Measurements from ENCODE around the gene CCDC40.
"Not testable (repeated sequence)": the region's sequence is repeated elsewhere in the genome, so short reads cannot be mapped to it uniquely, and the experiment has no call there.

The CCDC40 gene

GRCh38 chr17:80024206-80024972, 12.1 kb upstream of the CCDC40 start:
- no peak for DNase-seq

- DNase-seq = peak; percentile 13
Measured at GRCh38 chr17:80025140-80025539, 11.3 kb upstream of the CCDC40 start.

- DNase-seq = no peak
Measured at GRCh38 chr17:80025796-80026195, 10.6 kb upstream of the CCDC40 start.

- no peak for DNase-seq
Measured at GRCh38 chr17:80026359-80027042, 9.9 kb upstream of the CCDC40 start.

- DNase-seq = no peak
Measured at GRCh38 chr17:80027043-80027435, 9.4 kb upstream of the CCDC40 start.

GRCh38 chr17:80028030-80028429, 8.4 kb upstream of the CCDC40 start:
- no peak for DNase-seq

GRCh38 chr17:80029258-80029974, 7.0 kb upstream of the CCDC40 start:
- DNase-seq = peak; percentile 84

- no peak for DNase-seq
Measured at GRCh38 chr17:80030730-80031410, 5.6 kb upstream of the CCDC40 start.

- no peak for DNase-seq
Measured at GRCh38 chr17:80031691-80032430, 4.6 kb upstream of the CCDC40 start.

GRCh38 chr17:80032614-80033171, 3.7 kb upstream of the CCDC40 start:
- DNase-seq = no peak

- DNase-seq = no peak
Measured at GRCh38 chr17:80033840-80034239, 2.6 kb upstream of the CCDC40 start.

GRCh38 chr17:80034791-80035686, 1.4 kb upstream of the CCDC40 start:
- peak; percentile 27 for DNase-seq

GRCh38 chr17:80035687-80035936, 830 bp upstream of the CCDC40 start, which contains the start of gene TBC1D16:
TBC1D16 (minus strand) TSS chr17:80035872; CDS start chr17:80013547, 22,325 bp downstream.
- no peak for DNase-seq

GRCh38 chr17:80036715-80037477, 454 bp downstream of the CCDC40 start:
- peak; percentile 34 for DNase-seq

- no peak for DNase-seq
Measured at GRCh38 chr17:80043963-80044362, 7.5 kb downstream of the CCDC40 start.

- no peak for DNase-seq
Measured at GRCh38 chr17:80045703-80046102, 9.3 kb downstream of the CCDC40 start.

GRCh38 chr17:80046709-80047108, 10.3 kb downstream of the CCDC40 start:
- DNase-seq = not testable (repeated sequence)

GRCh38 chr17:80047176-80047575, 10.7 kb downstream of the CCDC40 start:
- no peak for DNase-seq

GRCh38 chr17:80049986-80050385, 13.5 kb downstream of the CCDC40 start:
- no peak for DNase-seq

GRCh38 chr17:80050706-80051105, 14.3 kb downstream of the CCDC40 start:
- no peak for DNase-seq
